Measurements from ENCODE around the gene CTCFL.

Gene CTCFL

DNA sequence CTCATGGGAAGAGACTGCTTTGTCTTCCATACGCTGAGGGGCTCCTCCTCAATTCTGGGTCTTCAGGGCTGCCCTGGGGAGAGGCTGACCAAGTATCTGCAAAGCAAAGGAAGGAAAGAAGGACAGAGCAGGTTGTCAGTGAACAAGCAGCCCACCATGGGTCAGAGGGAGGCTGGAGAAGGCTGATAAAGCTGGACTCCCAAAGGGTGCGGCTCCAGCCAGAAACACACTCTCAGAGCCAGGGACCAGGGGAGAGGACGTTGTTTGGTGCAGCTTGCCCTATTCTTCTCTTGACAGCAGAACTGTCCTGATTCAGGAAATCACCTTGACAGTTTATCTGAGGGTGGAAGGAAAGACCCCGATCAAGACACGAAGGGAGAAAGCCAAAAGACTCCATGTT, 10.4 kb upstream of the CTCFL start:
- DNase-seq, result no peak

DNA sequence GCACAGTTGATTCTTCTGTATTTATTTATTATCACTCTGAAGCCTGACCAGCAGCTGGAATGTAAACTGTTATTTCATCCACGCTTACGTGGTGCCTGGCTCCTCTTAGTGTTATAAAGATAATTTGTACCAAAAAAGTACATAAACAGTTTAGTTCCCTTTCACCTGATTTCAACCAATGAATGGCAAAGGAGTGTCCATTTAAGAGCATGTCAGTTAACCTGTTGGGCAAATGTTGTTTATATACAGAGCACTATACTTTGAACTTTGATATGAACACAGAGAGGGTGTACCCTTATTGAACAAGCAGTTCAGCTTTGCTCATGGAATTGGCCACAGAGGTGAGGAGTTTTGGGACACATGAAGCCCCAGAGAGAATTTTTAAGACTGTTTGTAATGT, 7.2 kb upstream of the CTCFL start:
- no peak for DNase-seq

DNA sequence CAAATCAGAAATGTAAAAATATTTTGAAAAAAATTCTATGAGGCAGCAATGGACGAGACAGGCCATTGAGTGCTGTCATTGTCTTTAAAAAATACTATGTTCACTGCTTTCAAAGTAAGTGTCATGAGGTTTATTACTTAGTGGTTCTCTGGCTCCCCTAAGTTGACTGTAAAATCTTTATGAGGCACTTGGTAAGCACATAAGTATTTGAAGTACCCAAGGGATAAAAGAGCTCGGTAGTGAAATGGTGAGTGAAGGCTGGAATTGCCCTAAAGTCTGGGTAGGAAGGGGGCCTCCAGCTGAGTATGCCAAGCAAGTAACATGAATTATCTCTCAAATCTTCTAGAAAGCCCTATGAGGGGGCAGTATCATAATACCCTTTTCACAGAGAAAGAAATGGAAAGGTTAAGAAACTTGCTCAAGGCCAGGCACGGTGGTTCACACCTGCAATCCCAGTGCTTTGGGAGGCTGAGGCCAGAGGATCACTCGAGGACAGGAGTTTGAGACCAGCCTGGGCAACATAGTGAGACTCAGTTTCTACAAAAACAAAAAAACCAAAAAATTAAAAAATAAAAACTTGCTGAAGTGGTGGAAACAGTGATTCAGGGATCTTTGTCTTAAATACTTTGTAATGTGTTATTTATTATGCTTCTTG, 5.5 kb upstream of the CTCFL start:
- peak in 1 of 3 experiments; percentile 33 for DNase-seq

- DNase-seq, result no peak
These were observed 4.9 kb upstream of the CTCFL start for GRCh38 chr20:57529810-57530209.

DNA sequence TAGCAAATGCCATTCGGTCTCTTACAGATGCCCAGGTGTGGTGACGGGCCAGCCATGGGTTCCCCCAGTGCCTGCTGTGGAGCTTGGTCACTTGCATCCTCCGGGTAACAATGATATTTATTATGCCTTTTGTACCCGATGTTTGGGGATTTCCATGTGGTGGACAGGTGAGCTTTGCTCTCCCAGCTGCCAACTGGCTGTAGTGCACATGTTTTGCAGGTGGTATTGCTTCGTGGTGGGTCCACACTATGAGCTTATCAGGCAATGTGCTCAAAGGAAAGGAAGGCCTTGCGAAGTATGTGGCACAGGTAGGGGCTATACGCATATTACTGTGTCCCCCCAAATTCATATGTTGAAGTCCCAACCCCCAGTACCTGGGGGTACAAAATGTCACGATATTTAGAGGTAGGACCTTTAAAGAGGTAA, 4.2 kb upstream of the CTCFL start:
- DNase-seq, result no peak

DNA sequence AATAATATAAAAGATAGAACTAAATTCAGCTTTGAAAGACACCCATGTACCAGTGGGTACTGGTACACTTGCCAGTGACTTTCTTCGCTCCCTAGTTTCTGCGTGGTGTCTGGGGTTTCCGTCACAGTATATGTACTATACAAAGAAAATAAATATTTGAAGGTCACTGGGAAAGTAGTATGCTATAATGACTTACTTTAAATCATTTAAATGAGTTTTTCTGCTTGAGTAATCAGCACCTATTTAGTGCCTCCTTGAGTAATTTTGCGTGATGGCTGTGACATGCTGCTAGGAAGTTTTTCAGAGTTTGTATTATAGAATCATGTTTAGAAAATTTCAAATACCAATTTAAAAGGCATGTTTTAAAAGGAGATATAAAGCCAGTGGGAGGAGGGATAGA, 3.2 kb upstream of the CTCFL start:
- no peak for DNase-seq

GRCh38 chr20:57527728-57528127, 2.8 kb upstream of the CTCFL start:
- DNase-seq, result no peak

DNA sequence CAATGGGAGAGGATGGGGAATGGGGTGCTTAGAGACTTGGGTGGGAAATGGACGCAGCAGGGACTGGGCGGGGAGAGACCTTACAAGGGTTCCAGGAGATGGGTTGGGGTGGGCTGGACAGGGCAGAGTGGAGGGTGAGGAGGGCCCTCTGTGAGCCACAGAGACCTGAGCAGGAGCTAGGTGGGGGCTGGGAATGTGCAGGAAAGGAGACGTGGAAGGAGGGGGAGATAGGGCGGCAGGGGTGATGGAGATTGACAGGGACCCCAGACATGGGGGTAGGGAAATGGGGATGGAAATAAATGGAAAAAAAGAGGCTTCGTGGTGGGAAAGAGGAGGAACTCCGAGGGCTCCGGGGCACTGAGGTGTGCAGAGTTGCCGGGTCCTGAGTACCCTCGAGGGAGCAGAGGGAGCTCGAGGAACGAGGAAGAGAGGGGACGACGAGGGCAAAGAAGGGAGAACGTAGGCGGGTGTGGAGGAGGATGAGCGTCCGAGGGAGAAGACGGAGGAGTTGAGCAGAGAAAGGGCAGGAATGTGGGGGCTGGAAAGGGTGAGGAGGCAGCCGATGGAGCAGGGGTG, 2.0 kb upstream of the CTCFL start:
- DNase-seq, result no peak

DNA sequence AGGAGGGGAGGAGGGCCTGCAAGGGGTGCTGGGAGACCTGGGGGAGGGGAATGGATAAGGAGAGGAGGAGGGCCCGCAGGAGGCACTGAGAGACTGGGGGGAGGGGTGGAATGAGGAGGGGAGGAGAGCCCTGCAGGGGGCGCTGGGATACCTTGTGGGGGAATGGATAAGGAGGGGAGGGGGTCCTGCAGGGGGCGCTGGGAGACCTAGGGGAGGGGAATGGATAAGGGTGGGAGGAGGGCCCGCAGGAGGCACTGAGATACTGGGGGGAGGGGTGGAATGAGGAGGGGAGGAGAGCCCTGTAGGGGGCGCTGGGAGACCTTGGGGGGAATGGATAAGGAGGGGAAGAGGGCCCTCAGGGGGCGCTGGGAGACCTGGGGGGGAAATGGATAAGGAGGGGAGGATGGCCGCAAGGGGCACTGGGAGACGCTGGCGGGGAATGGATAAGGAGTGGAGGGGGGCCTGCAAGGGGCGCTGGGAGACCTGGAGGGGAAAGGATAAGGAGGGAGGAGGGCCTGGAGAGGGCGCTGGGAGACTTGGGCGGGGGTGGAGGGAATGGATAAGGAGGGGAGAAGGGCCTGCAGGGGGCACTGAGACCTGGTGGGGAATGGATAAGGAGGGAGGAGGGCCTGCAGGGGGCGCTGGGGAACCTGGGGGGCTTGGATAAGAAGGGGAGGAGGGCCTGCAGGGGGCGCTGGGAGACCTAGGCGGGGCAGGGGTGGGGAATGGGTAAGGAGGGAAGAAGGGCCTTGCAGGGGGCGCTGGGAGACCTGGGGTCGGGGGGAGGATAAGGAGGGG, 1.3 kb upstream of the CTCFL start:
- no peak for DNase-seq

- no peak for DNase-seq
These were observed 567 bp upstream of the CTCFL start for GRCh38 chr20:57525328-57526086.

- DNase-seq, result no peak
These were observed 1.2 kb downstream of the CTCFL start for GRCh38 chr20:57523782-57524181.

DNA sequence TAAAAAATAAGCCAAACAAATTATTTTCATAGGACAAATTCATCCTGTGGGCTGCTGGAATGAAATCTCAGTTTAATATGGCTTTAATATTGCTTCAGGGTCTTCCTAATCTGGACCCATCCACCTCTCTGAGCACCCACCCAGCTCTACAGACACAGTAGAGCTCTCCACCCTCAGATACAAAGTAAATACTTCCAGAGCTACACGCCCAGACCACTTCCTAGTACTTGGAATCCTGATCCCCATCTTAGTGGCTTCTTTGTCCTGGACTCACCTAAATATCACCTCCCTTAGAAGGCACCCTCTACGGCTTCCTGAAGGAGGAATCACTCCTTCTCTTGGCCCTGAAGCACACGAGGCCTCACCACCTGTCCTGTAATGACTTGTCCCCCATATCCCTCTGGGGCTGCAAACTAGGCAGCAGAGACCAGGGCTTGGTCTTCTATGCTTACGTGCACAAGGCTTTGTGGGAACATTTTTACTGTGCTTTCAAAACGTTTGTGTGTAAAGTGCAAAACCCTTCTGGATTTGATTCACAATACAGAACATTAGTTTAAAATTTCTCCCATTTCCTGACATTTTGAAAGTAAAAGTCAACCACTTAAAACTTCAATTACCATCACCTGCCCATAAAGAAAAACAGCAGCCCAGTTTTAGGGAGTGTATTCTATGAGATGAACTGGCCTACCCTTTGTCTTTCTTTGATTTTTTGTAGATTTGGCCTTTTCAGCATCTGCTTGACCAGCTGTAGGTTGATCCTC, 2.4 kb downstream of the CTCFL start:
- no peak for DNase-seq

DNA sequence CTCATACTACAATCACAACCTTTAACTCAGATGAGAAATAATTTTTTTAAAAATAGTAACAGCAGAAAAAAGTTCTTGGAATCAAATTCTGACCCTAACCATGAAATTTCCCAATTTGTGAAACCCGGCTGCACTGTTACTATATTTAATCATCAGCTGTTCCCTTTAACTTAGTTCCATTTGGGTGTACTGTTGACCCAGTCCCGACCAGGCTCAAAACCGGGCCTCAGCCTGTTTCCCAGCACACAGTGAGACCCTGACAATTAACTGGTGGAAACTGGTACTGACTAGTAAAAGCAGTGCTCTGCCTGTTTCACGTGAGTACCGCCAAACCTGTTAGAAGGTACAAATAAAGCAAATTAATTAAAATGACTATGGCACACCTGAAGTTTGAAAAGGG, 7.0 kb downstream of the CTCFL start:
- DNase-seq, result no peak

- DNase-seq, result peak in 2 of 3 experiments; percentile 45 to 68
These were observed 10.6 kb downstream of the CTCFL start for GRCh38 chr20:57514273-57514751.

DNA sequence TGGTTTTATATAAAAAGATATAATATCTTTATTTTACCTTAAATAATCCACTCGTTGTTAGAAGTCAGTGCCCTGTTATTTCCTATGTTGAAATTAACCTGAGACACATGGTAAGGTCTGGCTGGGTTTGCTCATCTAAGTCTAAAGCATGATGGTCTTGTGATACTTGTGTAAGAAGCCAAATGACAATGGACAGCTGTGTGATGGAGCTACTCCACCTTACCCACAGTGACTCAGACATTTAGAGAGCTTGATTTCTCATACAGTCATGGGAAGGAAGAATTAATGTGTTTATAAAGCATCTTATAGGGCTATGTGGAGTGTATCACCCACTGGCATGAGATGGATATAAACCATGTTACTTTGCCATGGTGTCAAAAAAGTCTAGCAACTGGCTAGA, 11.7 kb downstream of the CTCFL start:
- DNase-seq, result no peak

DNA sequence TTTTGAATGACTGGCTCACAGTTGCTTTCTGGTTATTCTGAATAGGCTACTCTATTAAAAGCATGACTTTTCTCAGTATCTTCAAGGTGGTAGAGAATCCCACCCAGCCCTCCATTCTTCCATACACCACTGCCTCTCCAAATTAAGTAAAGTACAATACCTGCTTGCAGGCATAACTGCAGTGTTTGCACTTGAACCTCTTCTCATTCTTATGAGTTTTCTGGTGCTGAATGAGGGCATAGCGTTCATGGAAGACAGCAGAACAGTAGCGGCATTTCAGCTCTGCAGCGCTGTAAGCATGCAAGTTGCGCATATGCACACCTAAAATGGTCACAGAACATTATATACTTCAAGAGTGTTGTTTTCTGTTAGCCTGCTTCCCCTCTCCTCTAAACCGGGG, 12.5 kb downstream of the CTCFL start:
- DNase-seq, result no peak

- DNase-seq, result peak in 2 of 3 experiments; percentile 23 to 35
These were observed 13.2 kb downstream of the CTCFL start for GRCh38 chr20:57511709-57512108.

- no peak for DNase-seq
These were observed 15.2 kb downstream of the CTCFL start for GRCh38 chr20:57509665-57510237.

GRCh38 chr20:57508831-57509230, 16.1 kb downstream of the CTCFL start:
- no peak for DNase-seq

DNA sequence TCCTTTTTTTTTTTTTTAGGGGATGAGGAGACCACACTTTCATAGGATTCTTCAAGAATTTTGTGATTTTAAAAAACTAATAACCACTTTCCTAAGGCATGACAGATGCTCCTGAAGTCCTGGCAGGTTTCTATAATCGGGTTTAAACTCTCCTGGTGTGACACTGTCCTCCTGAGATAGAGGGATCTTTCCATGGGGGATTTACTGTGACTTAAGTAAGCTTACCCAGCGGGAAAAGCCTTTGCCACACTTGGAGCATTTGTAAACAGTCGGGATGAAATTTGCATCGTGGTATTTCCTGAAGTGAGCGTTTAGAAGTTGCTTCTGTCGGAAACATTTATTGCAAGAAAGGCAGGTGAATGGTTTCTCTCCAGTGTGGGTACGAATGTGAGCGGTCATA, 16.6 kb downstream of the CTCFL start:
- no peak for DNase-seq

- DNase-seq, result no peak
These were observed 17.5 kb downstream of the CTCFL start for GRCh38 chr20:57507477-57507876.

DNA sequence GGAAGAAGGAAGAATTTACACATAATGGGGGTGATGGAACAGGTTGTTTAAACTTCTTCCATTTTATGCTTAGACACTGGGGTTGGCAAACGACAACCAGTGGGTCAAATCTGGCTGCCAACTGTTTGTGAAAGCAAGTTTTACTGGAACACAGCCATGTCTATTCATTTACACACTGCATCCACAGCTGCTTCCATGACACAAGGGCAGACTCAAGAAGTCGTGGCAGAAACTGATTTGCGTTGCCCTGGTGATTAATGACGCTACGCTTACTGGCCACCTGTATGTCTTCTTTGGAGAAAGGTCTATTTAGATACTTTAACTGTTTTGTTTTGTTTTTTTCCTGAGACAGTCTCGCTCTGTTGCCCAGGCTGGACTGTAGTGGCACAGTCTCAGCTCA, 19.0 kb downstream of the CTCFL start:
- peak; percentile 44 to 81 (median 50) for DNase-seq

Data from NCI-H1417 (cell line).